HG03354 (cell line): Measurements from ENCODE around the gene MAPK12.

Experiments used
- ATAC-seq: cut with Tn5 transposase; IDR thresholded peaks from one replicate; pipeline ENCODE4 v1.9.1; 2021; ENCODE audit warnings: mild to moderate bottlenecking; ENCODE audit not compliant: unreplicated experiment, poor library complexity, severe bottlenecking

The MAPK12 gene

DNA sequence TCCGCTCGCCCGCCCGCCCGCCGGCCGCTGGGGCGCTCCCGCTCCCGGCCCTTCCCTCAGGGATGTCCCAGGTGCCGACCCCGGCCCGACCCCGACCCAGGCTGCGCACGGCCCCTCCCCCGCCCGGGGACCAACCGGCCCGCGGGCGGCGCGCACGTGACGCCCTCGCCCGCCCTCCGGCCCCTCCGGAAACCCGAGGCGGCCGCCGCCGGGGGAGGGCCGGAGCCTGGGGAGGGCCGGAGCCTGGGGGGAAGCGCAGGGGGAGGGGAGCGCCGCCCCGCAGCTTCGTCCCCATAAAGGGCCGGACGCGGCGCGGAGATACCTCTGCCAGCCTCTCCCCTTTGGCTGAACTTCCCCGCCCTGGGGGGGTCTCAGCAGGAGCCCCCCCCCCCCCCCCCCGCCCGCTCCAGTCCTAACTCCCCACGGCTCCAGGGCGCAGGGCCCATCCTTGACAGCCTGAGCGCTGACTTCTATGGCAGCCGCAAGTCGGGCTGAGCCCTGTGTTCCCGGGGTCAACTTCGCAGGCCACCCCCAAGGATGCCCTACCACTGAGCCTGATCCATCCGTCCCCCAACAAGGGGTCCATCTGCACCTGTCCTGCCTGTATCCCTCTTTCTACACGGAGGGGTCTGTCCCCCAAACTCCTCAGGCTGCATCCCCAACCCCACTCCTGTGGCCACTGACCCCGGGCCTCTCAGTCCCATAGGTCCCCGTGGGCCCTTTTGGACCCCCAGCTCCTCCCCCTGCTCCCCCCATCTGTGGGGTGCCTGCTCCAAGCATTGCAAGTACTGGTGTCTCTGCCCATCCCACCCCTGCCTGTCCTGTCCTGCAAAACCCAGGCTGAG is at the start of gene MAPK12:
TSS of gene MAPK12 (minus strand) at position 69 of the 845 bp plus-strand sequence. CDS start 174 bp downstream, outside the sequence.
- ATAC-seq = no peak

DNA sequence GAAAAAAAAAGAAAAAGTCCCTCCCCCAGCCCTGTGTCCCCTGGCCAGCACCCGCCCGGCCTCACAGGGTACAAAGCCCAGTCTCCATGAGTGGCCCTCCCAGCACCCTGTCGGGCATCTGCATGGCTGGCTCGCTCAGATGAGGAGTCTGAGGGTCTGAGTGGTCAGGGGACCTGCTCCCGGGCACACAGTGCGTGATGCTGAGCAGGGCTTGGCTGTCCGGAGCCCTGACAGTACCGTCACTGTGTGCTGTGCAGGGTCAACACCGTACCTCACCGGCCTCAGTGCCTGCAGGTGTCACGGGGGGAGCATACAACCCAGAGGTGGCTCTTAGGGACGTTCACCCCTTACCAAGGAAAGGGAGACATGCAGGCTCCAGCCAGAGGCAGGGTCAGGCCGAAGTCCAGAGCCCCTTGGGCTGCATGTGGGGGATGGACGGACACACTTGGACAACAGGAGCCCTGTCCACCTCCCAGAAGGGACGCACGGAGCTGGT is 49.5 kb upstream of the MAPK12 start:
- ATAC-seq = no peak

DNA sequence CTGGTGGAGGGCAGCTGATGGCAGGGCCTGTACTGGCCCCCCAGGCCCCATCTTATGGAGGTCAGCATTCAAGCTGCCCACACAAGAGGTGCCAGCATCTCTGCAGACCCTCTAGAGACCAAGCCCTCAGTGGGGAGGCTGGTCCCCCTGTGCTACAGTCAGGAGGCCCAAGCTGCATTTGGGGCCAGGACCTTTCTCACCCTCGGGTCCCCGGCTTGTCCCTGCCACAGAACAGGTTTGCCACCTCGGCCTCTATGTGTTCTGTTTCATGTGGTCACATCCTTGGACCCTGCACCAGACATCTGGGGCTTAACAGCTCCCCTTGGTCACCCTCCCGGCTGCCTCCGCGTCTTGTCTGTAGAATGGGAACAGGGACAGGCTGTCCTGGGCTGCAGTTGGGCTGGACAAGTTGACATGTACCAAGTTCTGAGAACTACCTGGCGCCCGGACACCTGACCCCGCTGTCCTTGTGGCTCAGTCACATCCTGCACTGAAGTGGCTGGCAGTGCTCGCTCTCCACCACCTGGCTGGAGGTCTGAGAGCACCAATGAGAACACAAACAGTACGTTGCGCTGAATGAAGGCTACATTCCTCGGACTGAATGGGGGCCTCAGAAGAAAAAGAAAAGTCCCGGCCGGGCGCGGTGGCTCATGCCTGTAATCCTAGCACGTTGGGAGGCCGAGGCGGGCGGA is 48.7 kb upstream of the MAPK12 start:
- no peak for ATAC-seq

DNA sequence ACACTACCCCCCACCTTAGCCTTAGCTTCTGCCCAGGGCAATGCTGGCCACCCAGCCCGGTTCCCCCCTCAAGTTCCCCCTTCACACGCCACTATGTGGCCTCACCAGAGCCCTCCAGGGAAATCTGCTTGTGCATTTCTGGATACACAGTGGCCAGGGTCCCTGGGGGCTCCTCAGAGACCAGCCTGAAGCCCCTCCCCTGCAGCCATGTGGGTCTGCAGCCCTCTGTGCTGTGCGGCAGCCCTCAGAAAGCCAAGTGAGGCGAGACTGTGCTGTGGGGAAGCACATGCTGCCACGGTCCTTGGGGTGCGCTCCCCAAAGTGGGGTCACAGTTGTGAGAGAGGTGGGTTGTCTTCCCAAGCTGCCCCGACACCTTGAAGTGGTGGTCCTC is 48.1 kb upstream of the MAPK12 start:
- no peak for ATAC-seq

DNA sequence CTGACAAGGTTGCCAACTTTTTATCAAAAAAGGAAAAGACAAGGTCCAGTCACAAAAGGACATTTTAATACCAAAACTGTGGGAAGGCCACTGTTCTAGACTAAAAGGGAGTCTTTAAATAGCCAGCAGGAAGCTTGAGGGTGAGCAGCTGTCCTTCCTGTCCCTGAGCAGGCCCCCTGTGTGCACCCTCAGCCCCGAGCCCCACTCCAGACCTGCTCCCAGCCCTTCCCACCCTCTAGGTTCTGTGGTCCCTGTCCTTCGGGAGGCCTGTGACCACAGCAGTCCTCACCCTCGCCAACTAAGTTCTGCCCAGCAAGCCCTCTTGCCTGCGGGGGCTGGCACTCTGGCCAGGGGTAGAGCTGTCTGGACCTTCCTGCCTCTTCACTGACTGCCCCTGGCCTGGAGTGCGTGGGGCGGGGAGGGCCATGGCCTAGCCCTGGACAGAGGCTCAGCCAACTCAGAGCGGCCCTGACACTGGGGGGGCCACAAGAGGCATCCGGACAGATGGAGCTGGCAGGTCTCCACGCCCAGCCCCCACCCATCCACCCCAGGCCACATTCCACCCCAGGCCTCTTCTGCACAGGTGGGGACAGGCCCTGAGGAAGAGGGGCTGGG is 47.6 kb upstream of the MAPK12 start:
- no peak for ATAC-seq

GRCh38 chr22:50308597-50308935 is 47.1 kb upstream of the MAPK12 start:
- ATAC-seq = no peak

GRCh38 chr22:50307890-50308596 is 46.6 kb upstream of the MAPK12 start:
- no peak for ATAC-seq

GRCh38 chr22:50306753-50307749 is 45.6 kb upstream of the MAPK12 start, which contains the start of gene PLXNB2:
Gene PLXNB2, minus strand, starts transcription at chr22:50307646. Its CDS starts 17,062 bp downstream, at chr22:50290584.
- ATAC-seq = peak; percentile 44

DNA sequence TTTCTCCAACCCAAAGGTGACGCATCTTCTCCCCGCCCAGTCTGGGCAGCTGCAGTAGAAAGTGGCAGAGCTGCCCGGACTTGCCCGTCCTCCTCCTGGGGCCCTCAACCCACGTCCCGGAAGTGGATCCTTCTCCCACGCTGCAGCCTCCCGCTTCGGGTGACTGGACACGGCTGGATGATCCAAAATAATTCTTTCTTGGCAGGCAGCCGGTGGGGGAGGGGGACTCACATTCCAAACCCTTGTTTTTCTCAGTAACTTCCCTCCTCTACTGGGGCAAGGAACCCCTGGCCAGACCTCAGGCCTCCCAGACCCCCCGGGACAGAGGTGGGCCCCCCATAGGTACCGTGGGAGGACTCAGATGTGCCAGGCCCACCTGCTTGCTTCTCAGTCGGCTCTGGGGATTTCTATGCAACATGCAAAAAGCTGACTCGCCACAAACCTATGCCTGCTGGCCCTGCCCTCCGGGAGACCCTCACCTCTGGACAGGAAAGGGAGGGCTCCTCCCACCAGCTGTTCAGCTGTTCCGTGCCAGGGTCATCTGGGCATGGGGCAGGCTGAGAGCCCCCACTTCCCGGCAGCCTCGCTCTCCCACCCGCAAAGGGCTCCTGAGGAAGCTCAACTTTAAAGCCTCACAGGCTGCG is 44.6 kb upstream of the MAPK12 start:
- ATAC-seq = no peak

- ATAC-seq = no peak
These were observed 44.0 kb upstream of the MAPK12 start for GRCh38 chr22:50305393-50305922.

DNA sequence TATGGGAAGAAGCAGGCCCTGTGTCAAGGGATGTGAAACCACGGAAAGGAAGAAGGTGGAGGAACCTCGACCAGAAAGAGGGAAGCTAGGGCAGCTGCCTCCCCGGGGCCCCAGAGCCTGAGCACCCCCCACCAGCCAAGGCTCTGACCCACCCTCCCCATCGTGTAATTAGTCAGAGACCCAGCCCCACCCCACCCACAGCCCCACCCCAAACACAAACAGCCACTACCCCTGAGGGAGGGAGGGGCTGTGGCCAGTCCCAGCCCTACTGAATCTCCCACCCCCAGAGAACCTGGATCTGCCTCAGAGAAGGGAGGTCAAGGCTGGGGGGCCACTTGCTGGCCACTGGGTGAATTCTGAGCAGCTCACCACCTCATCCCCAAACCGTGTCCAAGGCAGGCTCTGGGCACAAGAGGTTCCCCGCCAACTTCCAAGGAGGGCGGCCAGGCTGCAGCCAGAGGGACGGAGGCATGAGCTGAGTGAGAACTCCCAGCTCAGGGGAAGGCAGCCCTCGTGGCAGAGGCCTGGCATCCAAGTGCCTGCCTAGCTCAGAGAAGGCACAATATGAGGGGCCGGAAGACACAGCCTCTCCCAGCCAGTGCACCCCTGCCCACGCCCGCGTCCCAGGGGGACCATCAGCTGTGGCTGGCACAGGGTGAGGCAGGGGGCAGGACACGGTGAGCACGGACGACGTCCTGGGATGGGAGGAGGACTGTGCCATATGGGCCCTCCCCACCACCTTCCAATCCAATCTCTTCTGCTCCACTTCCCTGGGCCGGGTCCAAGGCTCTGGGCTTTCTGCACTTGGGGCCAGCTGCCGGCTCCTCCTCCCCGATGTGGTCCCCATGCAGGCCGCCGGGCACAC is 43.3 kb upstream of the MAPK12 start:
- no peak for ATAC-seq

GRCh38 chr22:50303848-50304527 is 42.5 kb upstream of the MAPK12 start:
- ATAC-seq = no peak

GRCh38 chr22:50303515-50303847 is 42.0 kb upstream of the MAPK12 start:
- ATAC-seq = no peak

DNA sequence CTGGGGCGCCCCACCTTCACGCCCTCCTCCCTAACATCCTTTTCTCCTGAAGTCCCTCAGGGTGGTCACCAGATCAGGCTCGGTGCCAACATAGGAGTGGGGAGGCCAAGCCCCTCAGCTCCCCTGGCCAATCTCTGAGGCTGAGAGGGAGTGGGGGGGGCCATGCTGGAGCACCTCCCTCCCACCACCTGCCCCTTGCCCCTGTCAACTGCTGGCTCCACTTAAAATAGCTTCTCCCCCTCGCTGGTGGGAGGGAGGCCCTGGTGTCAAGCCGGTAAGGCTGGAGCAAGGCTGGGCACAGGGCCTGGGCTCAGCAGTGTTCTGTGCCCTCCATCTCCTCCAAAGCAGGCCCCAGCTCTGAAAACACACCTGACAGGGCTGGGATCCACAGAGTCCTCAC is 41.1 kb upstream of the MAPK12 start:
- no peak for ATAC-seq

DNA sequence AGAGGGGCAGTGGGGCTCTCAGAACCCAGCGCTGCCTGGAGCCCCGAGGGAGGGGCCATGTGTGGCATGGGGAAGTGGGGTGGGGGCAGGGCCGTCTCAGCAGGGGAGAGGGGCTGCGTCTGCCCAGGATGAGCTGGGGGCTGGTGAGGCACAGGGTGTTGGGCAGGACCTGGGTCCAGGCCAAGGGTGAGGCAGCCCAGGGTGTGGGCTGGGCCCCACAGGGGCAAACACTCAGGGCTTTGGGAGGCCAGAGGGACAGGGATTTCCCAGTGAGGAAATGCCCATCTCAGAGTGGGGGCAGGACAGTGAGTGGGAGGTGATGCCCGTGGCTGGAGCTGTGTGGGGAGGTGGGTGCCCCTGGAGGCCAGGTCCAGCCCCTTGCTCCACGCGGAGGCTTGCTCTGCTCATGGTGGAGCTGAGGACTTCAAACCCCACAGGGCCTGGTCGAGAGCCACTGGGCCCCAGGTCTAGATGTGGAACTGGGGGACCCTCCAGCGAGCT is 40.6 kb upstream of the MAPK12 start:
- ATAC-seq = no peak

DNA sequence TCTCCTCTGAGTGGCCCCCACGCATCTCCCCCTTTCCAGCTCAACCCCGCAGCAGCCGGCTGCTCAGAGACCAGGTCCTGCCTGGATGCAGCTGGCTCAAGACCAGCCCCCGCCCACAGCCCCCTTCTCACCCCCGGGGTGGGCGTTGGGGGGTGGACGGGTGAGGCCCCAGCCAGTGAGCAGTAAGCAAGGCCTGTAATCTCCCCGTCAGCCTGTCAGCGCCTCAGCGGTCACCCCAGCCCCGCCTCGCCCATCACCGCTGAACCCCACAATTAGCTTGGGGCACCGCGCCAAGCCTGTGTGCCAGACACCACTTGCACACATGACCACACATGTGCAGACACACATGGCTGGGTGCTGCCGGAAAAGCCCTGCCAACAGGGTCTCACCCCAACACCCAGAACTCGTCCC is 40.1 kb upstream of the MAPK12 start:
- ATAC-seq = no peak
